Activated CD8-positive, alpha-beta memory T cell treated with anti-CD3 and anti-CD28 coated beads, Interleukin-2, amount 50 U/mL, for 48 hours (primary cell): ENCODE results near the gene SHCBP1.
"Not testable (repeated sequence)": the region's sequence is repeated elsewhere in the genome, so short reads cannot be mapped to it uniquely, and the experiment has no call there.

ENCODE experiments used
- DNase-seq: peaks from one replicate; pipeline ENCODE4 v3.0.0-alpha.2; 2020

Gene SHCBP1

DNA sequence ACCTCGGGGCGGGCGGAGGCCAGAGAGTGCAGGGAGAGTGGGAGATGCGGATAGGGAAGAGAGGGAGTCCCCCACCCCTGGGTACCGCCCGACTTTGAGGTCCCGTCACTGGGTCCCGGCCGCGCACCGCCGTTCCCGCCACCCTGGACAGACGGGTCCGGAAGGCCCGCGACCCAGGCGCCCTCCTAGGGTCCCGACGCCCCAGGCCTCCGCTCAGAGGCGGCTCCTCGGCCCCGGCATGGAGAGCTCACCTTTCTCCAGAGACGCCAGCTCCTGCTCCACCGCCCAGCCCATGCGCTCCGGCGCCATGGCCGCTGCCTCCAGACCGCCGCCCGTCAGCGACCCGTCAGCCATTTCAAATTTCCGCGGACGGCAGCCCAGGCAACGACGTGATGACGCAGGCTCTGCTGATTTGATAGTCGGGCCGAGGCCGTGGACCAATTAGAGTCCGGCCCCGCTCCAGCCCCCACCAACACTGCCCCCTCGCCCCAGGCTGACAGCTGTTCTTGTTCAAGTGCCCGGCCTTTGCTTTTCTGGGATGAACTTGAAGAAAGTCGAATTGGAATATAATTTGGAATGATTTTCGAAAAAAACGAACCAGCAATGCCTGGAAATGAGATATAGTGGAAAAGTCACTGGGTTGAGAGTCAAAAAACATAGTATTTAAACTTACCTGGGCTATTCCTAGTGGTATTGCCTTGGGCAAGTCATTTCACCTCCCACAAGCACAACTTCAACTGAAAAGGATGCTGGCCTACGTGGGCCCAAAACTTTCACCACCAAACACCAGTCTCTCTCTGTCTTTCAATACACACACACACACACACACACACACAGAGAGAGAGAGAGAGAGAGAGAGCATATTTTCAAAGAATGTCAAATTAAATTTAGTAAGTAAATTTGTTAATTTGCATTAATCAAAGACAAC, at the start of gene SHCBP1:
SHCBP1 (minus strand) TSS at position 374 of the 928 bp plus-strand sequence; CDS start at position 354, 20 bp downstream.
- peak; percentile 90 for DNase-seq

DNA sequence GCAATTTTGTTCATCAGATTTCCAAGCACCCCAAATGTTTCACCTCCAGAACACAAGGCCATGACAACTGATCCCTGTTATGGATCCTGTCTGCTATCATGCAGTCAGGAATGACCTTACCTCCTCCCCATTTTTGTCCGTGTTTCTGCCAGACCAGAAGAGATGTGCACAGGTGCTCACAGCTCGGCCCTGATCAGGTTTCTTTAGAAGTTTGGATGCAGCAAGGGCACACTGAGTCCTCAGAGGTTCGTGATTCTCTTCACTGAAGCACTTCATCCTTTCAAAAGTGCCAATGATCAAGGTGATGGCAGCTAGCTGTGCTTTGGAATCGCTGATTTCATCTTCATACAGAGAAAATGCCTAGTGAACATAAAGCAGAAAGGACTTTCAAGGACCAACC, 40.9 kb upstream of the SHCBP1 start:
- DNase-seq: no peak

DNA sequence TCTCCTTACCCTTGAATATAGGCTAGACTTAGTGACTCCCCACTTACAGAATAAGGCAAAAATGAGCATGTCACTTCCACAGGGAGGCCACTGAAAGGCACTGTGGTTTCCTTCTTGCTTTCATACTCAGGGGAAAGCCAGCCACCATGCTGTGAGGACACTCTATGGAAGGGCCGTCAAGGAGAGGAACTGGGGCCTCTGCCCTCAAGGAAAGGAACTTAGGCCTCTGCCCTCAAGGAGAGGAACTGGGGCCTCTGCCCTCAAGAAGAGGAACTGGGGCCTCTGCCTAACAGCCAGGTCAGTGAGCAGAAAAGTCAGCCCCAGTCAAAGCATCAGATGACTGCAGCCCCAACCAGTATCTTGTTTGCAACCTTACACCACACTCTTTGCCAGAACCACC, 37.7 kb upstream of the SHCBP1 start:
- peak; percentile 54 for DNase-seq

- DNase-seq: no peak
These were observed 30.1 kb upstream of the SHCBP1 start for GRCh38 chr16:46651305-46651704.

DNA sequence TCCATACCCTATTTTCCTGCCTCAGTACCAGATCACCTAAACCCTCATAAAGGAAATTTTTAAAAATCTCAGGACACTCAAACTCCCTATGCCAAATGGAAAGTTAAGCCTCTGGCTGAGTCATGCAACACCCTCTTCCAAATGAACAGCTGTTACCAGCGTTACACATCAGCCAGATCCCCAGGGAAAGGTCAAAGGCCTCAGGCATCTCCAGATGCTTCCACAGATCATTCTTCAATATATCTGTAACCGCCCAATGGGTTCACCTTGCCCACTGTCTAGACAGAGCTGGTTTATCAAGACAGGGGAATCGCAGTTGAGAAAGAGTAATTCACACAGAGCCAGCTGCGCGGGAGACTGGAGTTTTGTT, 29.1 kb upstream of the SHCBP1 start:
- DNase-seq: no peak

DNA sequence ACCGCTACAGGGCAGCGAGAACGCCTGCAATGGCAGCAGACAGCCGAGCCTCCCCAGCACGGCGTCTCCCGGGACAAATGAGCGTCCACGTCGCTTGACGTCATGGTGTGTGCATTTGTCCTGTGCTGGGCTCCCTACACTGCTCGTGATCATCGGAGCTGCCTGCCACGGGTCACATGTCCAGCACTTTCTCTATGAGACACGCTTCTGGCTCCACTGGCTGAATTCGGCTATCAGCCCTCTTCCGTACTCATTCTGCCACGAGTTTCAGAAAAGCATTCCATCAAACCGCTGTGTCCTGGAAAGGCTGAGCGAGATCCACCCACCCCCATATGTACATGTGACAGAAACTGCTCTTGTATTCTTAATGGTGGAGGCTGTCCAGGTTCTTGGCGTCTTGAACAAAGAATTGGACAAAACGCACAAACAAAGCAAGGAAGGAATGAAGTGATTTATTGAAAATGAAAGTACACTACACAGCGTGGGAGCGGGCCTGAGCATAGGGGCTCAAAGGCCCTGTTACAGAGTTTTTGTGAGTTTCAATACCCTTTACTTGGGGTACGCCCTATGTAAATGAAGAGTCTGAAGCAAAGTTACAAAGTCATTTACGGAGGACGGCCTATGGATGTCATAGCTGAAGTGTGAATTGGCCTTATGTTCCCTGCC, 28.5 kb upstream of the SHCBP1 start:
- DNase-seq: no peak

GRCh38 chr16:46648656-46649055, 27.5 kb upstream of the SHCBP1 start:
- DNase-seq: no peak

GRCh38 chr16:46638947-46639925, 18.1 kb upstream of the SHCBP1 start:
- no peak for DNase-seq

DNA sequence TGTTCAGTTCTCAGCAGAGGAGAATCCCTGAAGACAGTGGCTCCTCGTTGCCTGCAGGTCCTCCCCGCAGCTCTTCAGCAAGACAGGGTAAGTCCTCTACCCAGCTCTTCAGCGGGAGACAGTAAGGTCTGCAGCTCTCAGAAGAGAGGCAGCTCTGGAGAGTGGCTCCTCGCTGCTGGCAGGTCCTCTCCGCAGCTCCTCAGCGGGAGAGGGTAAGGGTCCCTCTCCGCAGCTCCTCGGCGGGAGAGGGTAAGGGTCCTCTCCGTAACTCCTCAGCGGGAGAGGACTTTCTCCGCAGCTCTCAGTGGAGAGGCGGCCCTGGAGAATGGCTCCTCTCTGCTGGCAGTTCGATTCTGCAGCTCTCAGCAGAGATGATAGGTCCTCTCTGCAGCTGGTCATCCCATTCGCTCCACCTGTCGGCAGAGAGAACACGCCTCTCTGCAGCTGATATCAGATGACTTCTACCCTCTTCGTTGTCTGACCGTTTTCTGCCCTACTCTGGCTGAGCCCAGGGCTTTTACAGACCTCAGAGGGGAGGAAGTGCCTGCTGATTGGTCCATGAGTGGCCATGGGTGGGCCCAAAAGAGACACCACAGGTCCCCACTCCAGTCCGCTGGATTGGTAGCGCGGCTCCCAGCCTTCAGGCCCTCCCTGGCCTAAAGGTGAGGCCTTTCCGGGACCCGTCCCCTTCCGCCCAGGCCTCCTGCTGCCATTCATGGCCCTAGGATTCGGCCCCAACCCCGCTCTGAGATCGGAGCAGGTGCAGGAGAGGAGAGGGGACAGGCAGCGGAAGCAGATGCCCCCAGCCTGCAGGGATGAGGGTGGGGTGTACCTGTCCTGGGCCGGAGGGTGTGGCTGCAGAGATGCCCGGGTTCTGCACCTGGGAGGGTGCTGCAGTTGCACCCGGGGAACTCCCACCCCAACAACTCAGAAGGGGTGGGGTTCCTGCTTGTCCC, 11.9 kb upstream of the SHCBP1 start:
- no peak for DNase-seq

- no peak for DNase-seq
These were observed 8.4 kb upstream of the SHCBP1 start for GRCh38 chr16:46629331-46630219.

GRCh38 chr16:46627746-46628145, 6.6 kb upstream of the SHCBP1 start:
- DNase-seq: no peak

DNA sequence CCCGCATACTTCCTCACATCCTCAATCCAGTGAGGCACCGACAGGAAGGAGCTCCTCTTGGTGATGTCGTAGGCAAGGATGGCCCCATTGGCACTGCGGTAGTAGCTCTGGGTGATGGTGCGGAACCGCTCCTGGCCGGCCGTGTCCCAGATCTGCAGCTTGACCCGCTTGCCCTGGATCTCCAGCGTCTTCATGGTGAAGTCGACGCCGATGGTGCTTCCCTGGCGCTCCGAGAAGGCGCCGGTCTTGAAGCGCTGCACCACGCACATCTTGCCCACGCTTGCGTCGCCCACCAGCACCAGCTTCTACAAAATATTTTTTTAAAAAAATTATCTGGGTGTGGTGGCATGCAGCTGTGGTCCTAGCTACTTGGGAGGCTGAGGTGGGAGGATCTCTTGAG, 5.5 kb upstream of the SHCBP1 start:
- not testable (repeated sequence) for DNase-seq

DNA sequence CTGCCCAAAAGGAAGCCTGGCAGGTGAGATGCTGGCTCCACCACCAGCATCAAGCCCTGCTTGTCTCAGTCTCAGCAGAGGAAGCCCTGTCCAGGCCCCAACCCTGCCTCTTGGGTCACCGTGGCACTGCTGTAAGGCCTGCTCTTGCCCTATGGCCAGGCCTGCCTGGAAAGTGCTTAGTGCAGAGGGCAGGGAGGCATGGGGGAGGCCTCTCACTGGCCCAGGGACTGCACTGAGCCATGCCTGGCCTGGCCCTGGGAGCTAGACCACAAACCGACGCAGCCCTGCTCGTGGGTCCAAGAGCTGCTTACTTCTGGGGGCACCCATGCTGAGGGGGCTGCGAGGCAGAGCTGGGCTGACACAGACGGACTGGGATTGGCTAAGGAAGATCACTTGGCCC, 3.7 kb upstream of the SHCBP1 start:
- not testable (repeated sequence) for DNase-seq

GRCh38 chr16:46623707-46624106, 2.5 kb upstream of the SHCBP1 start:
- DNase-seq: not testable (repeated sequence)

DNA sequence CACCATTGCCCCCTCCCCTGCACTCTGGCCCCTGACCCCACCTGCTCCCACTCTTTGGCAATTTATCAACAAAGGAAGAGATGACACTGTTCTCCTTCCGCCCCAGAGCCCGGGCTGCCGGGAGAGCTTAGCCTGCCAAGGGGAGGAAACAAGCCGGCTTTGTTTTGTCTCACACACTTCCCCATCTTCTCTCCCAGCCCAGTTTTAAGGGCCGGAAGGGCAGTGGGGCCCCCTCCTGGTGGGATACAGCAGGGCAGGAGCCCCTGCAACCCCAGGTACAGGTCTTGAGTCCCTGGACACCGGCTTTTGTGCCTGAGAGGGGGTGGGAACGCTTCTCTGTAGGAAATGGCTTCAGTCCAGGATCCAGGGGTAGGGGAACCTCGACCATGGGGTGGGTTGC, 2.1 kb upstream of the SHCBP1 start:
- not testable (repeated sequence) for DNase-seq

DNA sequence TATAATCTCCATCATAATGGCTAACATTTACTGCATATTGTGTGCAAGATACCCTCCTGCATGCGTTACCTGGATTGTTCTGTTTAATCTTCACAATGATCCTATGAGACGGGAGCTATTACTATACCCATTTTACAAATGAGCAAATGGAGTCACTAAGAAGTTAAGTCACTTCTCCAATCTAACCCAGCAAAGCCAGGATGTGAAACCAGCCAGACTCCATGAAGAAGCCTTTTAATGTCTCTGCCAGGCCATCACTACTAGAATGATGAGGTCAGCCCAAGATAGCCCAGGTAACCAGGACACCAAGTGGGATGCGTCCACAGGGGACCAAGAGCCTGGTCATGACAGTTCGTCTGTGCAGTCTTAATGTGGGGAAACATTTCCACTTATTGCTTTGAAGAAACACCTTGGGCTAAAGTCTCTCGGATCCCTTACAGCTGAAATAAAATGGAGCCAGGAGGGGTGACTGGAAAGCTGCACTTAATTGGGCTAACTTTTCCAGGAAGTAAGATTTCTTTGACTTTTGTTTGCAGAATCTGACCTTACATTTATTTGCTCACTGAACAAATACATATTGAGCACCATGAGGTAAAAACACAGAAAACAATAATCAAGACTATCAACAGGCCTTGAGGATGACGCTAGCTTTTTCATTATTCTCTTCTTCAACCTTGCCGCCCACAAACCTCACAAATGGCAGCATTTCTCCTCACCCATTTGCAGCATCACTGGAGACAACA, 926 bp upstream of the SHCBP1 start:
- no peak for DNase-seq

DNA sequence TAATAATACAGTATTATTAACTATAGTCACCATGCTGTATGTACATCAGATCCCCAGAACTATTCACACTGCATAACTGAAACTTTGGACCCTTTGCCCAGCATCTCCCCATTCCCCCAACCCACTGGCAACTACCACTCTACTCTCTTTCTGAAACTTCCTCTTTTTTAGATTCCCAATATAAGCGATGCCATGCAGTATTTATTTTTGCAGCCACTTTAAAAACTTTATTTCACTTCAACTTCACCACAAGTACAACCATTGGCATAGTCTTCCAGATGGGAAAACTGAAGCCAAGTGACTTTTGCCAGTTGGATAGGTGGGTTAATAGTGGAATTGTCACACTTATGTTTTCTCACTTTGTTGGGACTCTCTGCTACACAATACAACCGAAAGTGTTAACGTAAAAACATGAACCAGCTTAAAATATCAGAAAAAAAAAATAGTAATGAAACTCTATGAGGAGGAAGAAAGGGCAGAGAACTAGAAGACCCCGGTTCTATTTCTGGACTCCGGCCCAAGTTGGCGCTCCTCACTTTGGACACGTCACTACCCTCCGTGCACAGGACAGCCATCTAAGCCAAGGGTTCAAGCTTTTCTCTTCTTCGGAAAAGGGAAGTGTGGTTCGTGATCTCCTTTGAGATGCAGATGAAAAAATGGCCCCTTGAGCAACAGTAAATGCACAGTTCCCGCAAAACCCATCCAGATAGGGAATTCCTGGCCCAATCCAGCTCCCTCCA, 743 bp downstream of the SHCBP1 start:
- DNase-seq: no peak

- DNase-seq: no peak
These were observed 2.7 kb downstream of the SHCBP1 start for GRCh38 chr16:46618516-46618915.

DNA sequence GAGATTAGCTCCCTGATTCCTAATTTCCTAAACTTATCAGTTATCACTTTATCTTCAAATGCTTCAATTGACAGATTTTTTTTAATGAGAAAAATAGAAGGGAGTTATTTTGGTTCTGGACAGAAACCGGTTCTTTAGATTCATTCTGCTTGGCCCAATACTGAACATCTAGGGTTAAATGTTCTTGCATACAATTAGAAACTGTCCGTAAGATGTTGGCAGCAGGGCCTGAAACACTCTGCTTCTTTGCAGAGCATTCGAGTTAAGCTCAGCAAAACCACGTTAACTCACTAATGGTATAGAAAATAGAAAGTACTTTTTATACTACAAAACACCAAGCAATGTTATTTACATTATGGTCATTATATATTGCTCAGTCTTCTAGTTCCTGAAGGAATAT, 7.2 kb downstream of the SHCBP1 start:
- DNase-seq: no peak
